HCT116 (cell line): ENCODE results near the gene FAM184A. TPM values are rescaled to one million over a fixed set of nuclear protein-coding genes. Genes with fewer than 3 reads are reported as not detected.

ENCODE experiments used
- ATAC-seq: fragments of 200-7000 bp; cut with Tn5 transposase; 2 replicates; pipeline ENCODE4 v1.9.1; 2020; ENCODE audit warnings: mild to moderate bottlenecking, moderate library complexity
- BruUV-seq: library from RNA; stranded (reverse); fragments of 400-500 nt; replicated peaks from 2 replicates; lab custom pipeline; 2021; lab: Mats Ljungman, UMichigan
- CTCF ChIA-PET: fragments of 300-600 bp; sonication (Branson Sonifier 250); formaldehyde crosslinking; loops from one replicate; lab custom pipeline; 2021; ENCODE audit warnings: antibody characterized with exemption; lab: Charles Lee
- POLR2A ChIA-PET: fragments of 300-600, 350-600 bp; sonication (Branson Sonifier 250); formaldehyde crosslinking; loops from one replicate; lab custom pipeline; 2021; ENCODE audit warnings: antibody characterized with exemption; lab: Charles Lee
- RAD21 ChIA-PET, 2 experiments: fragments of 300-600 bp; sonication (Branson Sonifier 250); formaldehyde crosslinking; loops; one replicate each; lab custom pipeline; 2023; ENCODE audit warnings: low total read pairs in 2 of 2; ENCODE audit not compliant: uncharacterized antibody in 2 of 2, unreplicated experiment in 2 of 2, low non-redundant PET in 1 of 2; lab: Charles Lee
- DNase-seq: peaks from one replicate; pipeline ENCODE4 v3.0.0-alpha.2; 2010; ENCODE audit warnings: low read depth, low spot score
- H2AFZ ChIP-seq: fragments of 200-600 bp; shearing (Covaris generic), sonication (generic); 2 replicates; pipeline ENCODE4 v1.6.1; 2017; ENCODE audit warnings: low read depth, mixed run types, mixed read lengths, antibody characterized with exemption, low read length; ENCODE audit not compliant: poor library complexity, severe bottlenecking
- H3K27ac ChIP-seq: 2 replicates; pipeline ENCODE4 v1.5.1; 2012; ENCODE audit warnings: low read depth, low read length
- H3K27me3 ChIP-seq: fragments of 200-600 bp; sonication (generic); 2 replicates; pipeline ENCODE4 v1.6.1; 2016; ENCODE audit warnings: mixed run types, low read length, mixed read lengths; ENCODE audit not compliant: insufficient read depth
- H3K36me3 ChIP-seq, 2 experiments: fragments of 200-500 bp in 1 of 2; fragments of 200-600 bp in 1 of 2; sonication (Bioruptor generic) in 1 of 2; sonication (generic) in 1 of 2; 2 replicates each; pipeline versions ENCODE4 v1.5.1 to v1.6.1; 2014 to 2016; ENCODE audit warnings: low read length in 2 of 2, inconsistent platforms in 1 of 2, mixed read lengths in 1 of 2, mixed run types in 1 of 2; ENCODE audit not compliant: insufficient read depth in 2 of 2, control insufficient read depth in 1 of 2
- H3K4me1 ChIP-seq, 2 experiments: fragments of 200-600 bp in 1 of 2; sonication (generic) in 1 of 2; 2 replicates each; pipeline versions ENCODE4 v1.5.1 to v1.6.1; 2012 to 2017; ENCODE audit warnings: low read length in 2 of 2, inconsistent platforms in 1 of 2, mild to moderate bottlenecking in 1 of 2, mixed read lengths in 1 of 2, mixed run types in 1 of 2, moderate library complexity in 1 of 2; ENCODE audit not compliant: insufficient read depth in 2 of 2, control insufficient read depth in 1 of 2
- H3K4me2 ChIP-seq: fragments of 200-600 bp; sonication (generic); 2 replicates; pipeline ENCODE4 v1.6.1; 2017; ENCODE audit warnings: mixed run types, low read length, mixed read lengths
- H3K4me3 ChIP-seq, 2 experiments: fragments of 200-600 bp in 1 of 2; sonication (generic) in 1 of 2; replicated peaks in 1 of 2; 2 replicates each; pipeline ENCODE4 v1.5.1; 2011 to 2016; ENCODE audit warnings: low read length in 2 of 2, control low read depth in 1 of 2, low read depth in 1 of 2, mild to moderate bottlenecking in 1 of 2, mixed read lengths in 1 of 2, mixed run types in 1 of 2
- H3K79me2 ChIP-seq: fragments of 200-600 bp; sonication (generic); 2 replicates; pipeline ENCODE4 v1.6.1; 2017; ENCODE audit warnings: mild to moderate bottlenecking, mixed run types, low read length, moderate library complexity, mixed read lengths; ENCODE audit not compliant: insufficient read depth
- H3K9ac ChIP-seq: fragments of 200-600 bp; sonication (generic); 2 replicates; pipeline ENCODE4 v1.6.1; 2016; ENCODE audit warnings: low read length, mixed read lengths
- H3K9me2 ChIP-seq: fragments of 200-600 bp; sonication (generic), shearing (Covaris generic); 2 replicates; pipeline ENCODE4 v1.6.1; 2017; ENCODE audit warnings: mixed run types, mild to moderate bottlenecking, moderate library complexity; ENCODE audit not compliant: insufficient read depth
- H3K9me3 ChIP-seq, 2 experiments: fragments of 200-500 bp in 1 of 2; fragments of 200-600 bp in 1 of 2; sonication (Bioruptor generic) in 1 of 2; sonication (generic) in 1 of 2; 2 replicates each; pipeline ENCODE4 v1.6.1; 2014 to 2017; ENCODE audit warnings: low read length in 2 of 2, mixed read lengths in 2 of 2, inconsistent platforms in 1 of 2, low read depth in 1 of 2, mild to moderate bottlenecking in 1 of 2, mixed run types in 1 of 2, moderate library complexity in 1 of 2; ENCODE audit not compliant: control insufficient read depth in 1 of 2, insufficient read depth in 1 of 2
- H4K20me1 ChIP-seq: fragments of 200-600 bp; sonication (generic), shearing (Covaris generic); 2 replicates; pipeline ENCODE4 v1.6.1; 2017; ENCODE audit warnings: mixed run types, mild to moderate bottlenecking, moderate library complexity; ENCODE audit not compliant: insufficient read depth
- CTCF ChIP-seq, 3 experiments: fragments of 200-600 bp in 1 of 3; sonication (generic) in 1 of 3; IDR thresholded peaks in 2 of 3; conservative IDR thresholded peaks in 1 of 3; 2 replicates each; pipeline ENCODE4 v1.5.1; 2012 to 2017; ENCODE audit warnings: low read depth in 2 of 3, low read length in 2 of 3, antibody characterized with exemption in 1 of 3, borderline replicate concordance in 1 of 3, control low read depth in 1 of 3, mild to moderate bottlenecking in 1 of 3, mixed read lengths in 1 of 3, mixed run types in 1 of 3, moderate library complexity in 1 of 3; ENCODE audit not compliant: insufficient read depth in 1 of 3
- ELF1 ChIP-seq: IDR thresholded peaks from 2 replicates; pipeline ENCODE4 v1.6.1; 2012; ENCODE audit warnings: low read depth, borderline replicate concordance
- EZH2 ChIP-seq: fragments of 200-600 bp; sonication (generic); IDR thresholded peaks from 2 replicates; pipeline ENCODE4 v1.6.1; 2017; ENCODE audit warnings: antibody characterized with exemption, mixed run types
- EZH2phosphoT487 ChIP-seq: fragments of 200-600 bp; IDR thresholded peaks from 2 replicates; pipeline ENCODE4 v1.6.1; 2018; ENCODE audit warnings: antibody characterized with exemption, borderline replicate concordance
- FOSL1 ChIP-seq: IDR thresholded peaks from 2 replicates; pipeline ENCODE4 v1.6.1; 2012; ENCODE audit warnings: low read depth
- JUND ChIP-seq: IDR thresholded peaks from 2 replicates; pipeline ENCODE4 v1.6.1; 2012
- MAX ChIP-seq: IDR thresholded peaks from 2 replicates; pipeline ENCODE4 v1.6.1; 2012
- POLR2A ChIP-seq: IDR thresholded peaks from 2 replicates; pipeline ENCODE4 v1.7.0; 2011; ENCODE audit warnings: borderline replicate concordance; ENCODE audit not compliant: insufficient read depth, insufficient read length; ENCODE audit errors: extremely low read depth
- POLR2AphosphoS5 ChIP-seq: IDR thresholded peaks from 2 replicates; pipeline ENCODE4 v1.6.1; 2011; ENCODE audit warnings: mild to moderate bottlenecking, low read depth, low read length, moderate library complexity
- RAD21 ChIP-seq: IDR thresholded peaks from 2 replicates; pipeline ENCODE4 v1.6.1; 2012; ENCODE audit warnings: low read depth, mild to moderate bottlenecking
- REST ChIP-seq: IDR thresholded peaks from 2 replicates; pipeline ENCODE4 v1.6.1; 2012; ENCODE audit warnings: low read depth
- SIN3A ChIP-seq: IDR thresholded peaks from 2 replicates; pipeline ENCODE4 v1.6.1; 2012; ENCODE audit warnings: low read depth
- SP1 ChIP-seq: IDR thresholded peaks from 2 replicates; pipeline ENCODE4 v1.6.1; 2012; ENCODE audit warnings: low read depth
- SRF ChIP-seq: IDR thresholded peaks from 2 replicates; pipeline ENCODE4 v1.6.1; 2012; ENCODE audit warnings: low read depth
- TCF7L2 ChIP-seq: IDR thresholded peaks from 2 replicates; pipeline ENCODE4 v1.7.0; 2011; ENCODE audit warnings: borderline replicate concordance, inconsistent platforms; ENCODE audit not compliant: insufficient read depth, insufficient read length; ENCODE audit errors: extremely low read depth
- YY1 ChIP-seq: IDR thresholded peaks from 2 replicates; pipeline ENCODE4 v1.6.1; 2011; ENCODE audit warnings: low read length, low read depth, moderate library complexity, mild to moderate bottlenecking; ENCODE audit not compliant: insufficient replicate concordance; ENCODE audit errors: extremely low read depth
- ZBTB33 ChIP-seq: IDR thresholded peaks from 2 replicates; pipeline ENCODE4 v1.6.1; 2011; ENCODE audit warnings: mild to moderate bottlenecking, low read length, moderate library complexity; ENCODE audit not compliant: insufficient replicate concordance; ENCODE audit errors: extremely low read depth
- ZFX ChIP-seq: fragments of 450-650 bp; IDR thresholded peaks from 2 replicates; pipeline ENCODE4 v1.6.1; 2017
- ZNF274 ChIP-seq: fragments of 200-500 bp; sonication (Bioruptor generic); IDR thresholded peaks from 2 replicates; pipeline ENCODE4 v1.6.1; 2014; ENCODE audit warnings: mild to moderate bottlenecking, low read depth, low read length, inconsistent platforms
- intact Hi-C: fragments of 100-400 bp; cut with micrococcal nuclease; formaldehyde crosslinking; loops from 2 replicates; pipeline ENCODE4 v1.10.0; 2022
- total RNA-seq: library from RNA; stranded (reverse); gene quantifications from one replicate; pipeline ENCODE4 v1.2.1, GENCODE V29; 2021; ENCODE audit not compliant: unreplicated experiment

The FAM184A gene
- total RNA-seq, 1 experiment from 2014 or later: 2.4 TPM

- DNase-seq (no peak), ATAC-seq (no peak)
- Histone ChIP-seq H3K79me2 (no peaks in the 10 kb centered on the region), H3K9me3 (no peaks in the 10 kb centered on the region), H3K27me3 (no peaks in the 10 kb centered on the region), H4K20me1 (no peaks in the 10 kb centered on the region), H3K4me3 (no peak overlapping the region), H3K27ac (no peak overlapping the region), H3K9ac (no peak overlapping the region), H3K36me3 (no peaks in the 10 kb centered on the region), H2AFZ (no peak overlapping the region), H3K9me2 (no peaks in the 10 kb centered on the region), H3K4me1 (no peaks in the 10 kb centered on the region), H3K4me2 (no peak overlapping the region)
- RAD21 ChIA-PET: no interaction called here
- CTCF ChIA-PET: no interaction called here
- BruUV-seq: no TSS peak
- TF ChIP-seq YY1: no peak
- no peak for TF ChIP-seq CTCF (IDR thresholded peaks at IDR 0.05 in 2 of 3, conservative IDR thresholded peaks at IDR 0.05 in 1 of 3; ENCODE audit: borderline replicate concordance in 1 of 3, insufficient read depth in 1 of 3, low read depth in 2 of 3, low read length in 2 of 3)
- TF ChIP-seq MAX: no peak
- TF ChIP-seq ELF1: no peak
- no peak for TF ChIP-seq ZFX
- TF ChIP-seq POLR2A: no peak
- TF ChIP-seq POLR2AphosphoS5: no peak
- TF ChIP-seq ZNF274: no peak
- TF ChIP-seq FOSL1: no peak
- TF ChIP-seq TCF7L2: no peak
- no peak for TF ChIP-seq ZBTB33
- TF ChIP-seq REST: no peak
- TF ChIP-seq SRF: no peak
- TF ChIP-seq EZH2: no peak
- no peak for TF ChIP-seq RAD21
- TF ChIP-seq SP1: no peak
- no peak for TF ChIP-seq JUND
- TF ChIP-seq SIN3A: no peak
- TF ChIP-seq EZH2phosphoT487: no peak
- POLR2A ChIA-PET: no interaction called here
- intact Hi-C loops: no loop called here
These were observed 94.1 kb downstream of the FAM184A start for GRCh38 chr6:118984342-118984741.
